GM12874 (cell line): Measurements from ENCODE around the gene TRAF7.

ENCODE experiments used
- CTCF ChIP-seq: IDR thresholded peaks from 2 replicates; pipeline ENCODE4 v1.5.1; 2011; ENCODE audit warnings: low read depth, mild to moderate bottlenecking, control low read depth, low read length, moderate library complexity; ENCODE audit not compliant: insufficient read depth

The TRAF7 gene

GRCh38 chr16:2156849-2157224 lies 1.3 kb downstream of the TRAF7 start:
- TF ChIP-seq CTCF = no peak

- TF ChIP-seq CTCF = no peak
Observed at GRCh38 chr16:2157480-2158261, 2.1 kb downstream of the TRAF7 start.

- TF ChIP-seq CTCF = no peak
Observed at GRCh38 chr16:2158262-2158638, 2.7 kb downstream of the TRAF7 start.

GRCh38 chr16:2159175-2159838 lies 3.7 kb downstream of the TRAF7 start:
- TF ChIP-seq CTCF = no peak

- no peak for TF ChIP-seq CTCF
Observed at GRCh38 chr16:2160915-2161551, 5.5 kb downstream of the TRAF7 start.

GRCh38 chr16:2161911-2162310 lies 6.3 kb downstream of the TRAF7 start:
- no peak for TF ChIP-seq CTCF

GRCh38 chr16:2162676-2163118 lies 7.1 kb downstream of the TRAF7 start:
- no peak for TF ChIP-seq CTCF
